DND-41 (cell line): ENCODE measurements around the gene SLC2A8.

Experiments used
- CTCF ChIP-seq: IDR thresholded peaks from 2 replicates; pipeline ENCODE4 v1.5.1; 2012; ENCODE audit warnings: borderline replicate concordance, low read length, moderate library complexity, mild to moderate bottlenecking; ENCODE audit not compliant: poor library complexity, severe bottlenecking; ENCODE audit errors: extremely low read depth
- EZH2 ChIP-seq: IDR thresholded peaks from 3 replicates; pipeline ENCODE4 v1.6.1; 2012; ENCODE audit warnings: borderline replicate concordance, low read depth, mild to moderate bottlenecking, moderate library complexity, low read length, inconsistent platforms; ENCODE audit not compliant: severe bottlenecking

- TF ChIP-seq CTCF = no peak
- TF ChIP-seq EZH2 = no peak
Observed at GRCh38 chr9:127365461-127365860, 31.5 kb upstream of the SLC2A8 start.
